ENCODE measurements around the gene SPATA12. TPM values are rescaled to one million over a fixed set of nuclear protein-coding genes. Genes with fewer than 3 reads are reported as not detected.

SPATA12 gene
- total and polyA plus RNA-seq, 12 donors = not detected

DNA sequence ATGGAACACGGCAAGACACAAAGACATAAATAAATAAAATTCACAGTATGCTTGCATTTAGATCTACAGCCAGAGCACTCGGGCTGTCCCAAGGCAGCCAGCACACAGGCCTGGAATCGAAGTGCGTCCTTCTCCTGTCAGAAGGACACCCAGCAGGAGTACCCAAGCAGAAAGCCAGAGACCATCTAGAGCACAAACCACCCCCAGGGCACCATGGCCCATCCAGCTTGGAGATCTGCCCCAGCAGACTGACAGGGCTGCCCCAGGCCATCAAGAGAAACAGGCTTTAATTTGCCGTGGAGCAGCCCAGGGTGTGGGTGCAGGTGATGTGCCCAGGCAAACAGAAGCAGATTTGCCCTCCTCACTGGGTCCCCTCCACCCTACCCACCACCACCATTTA lies 7.8 kb upstream of the SPATA12 start:
- H3K27me3 ChIP-seq = no peaks in the 10 kb centered on the region
- H3K4me3 ChIP-seq = no peak overlapping the region
- TF ChIP-seq, protein P1, sequence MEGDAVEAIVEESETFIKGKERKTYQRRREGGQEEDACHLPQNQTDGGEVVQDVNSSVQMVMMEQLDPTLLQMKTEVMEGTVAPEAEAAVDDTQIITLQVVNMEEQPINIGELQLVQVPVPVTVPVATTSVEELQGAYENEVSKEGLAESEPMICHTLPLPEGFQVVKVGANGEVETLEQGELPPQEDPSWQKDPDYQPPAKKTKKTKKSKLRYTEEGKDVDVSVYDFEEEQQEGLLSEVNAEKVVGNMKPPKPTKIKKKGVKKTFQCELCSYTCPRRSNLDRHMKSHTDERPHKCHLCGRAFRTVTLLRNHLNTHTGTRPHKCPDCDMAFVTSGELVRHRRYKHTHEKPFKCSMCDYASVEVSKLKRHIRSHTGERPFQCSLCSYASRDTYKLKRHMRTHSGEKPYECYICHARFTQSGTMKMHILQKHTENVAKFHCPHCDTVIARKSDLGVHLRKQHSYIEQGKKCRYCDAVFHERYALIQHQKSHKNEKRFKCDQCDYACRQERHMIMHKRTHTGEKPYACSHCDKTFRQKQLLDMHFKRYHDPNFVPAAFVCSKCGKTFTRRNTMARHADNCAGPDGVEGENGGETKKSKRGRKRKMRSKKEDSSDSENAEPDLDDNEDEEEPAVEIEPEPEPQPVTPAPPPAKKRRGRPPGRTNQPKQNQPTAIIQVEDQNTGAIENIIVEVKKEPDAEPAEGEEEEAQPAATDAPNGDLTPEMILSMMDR (IDR thresholded peaks at IDR 0.05) = no peak
- no peaks in the 10 kb centered on the region for H3K9me3 ChIP-seq
- no peak overlapping the region for H3K27ac ChIP-seq
- no peaks in the 10 kb centered on the region for H3K36me3 ChIP-seq
- intact Hi-C loops (cut with DNase I) = no loop called here
- peaks cover 0 to 12% (median 6%) of the 10 kb centered on the region in 9 donors for H3K4me1 ChIP-seq
- no peak for DNase-seq
- ATAC-seq = no peak
- 90% methylated on average over 5 of the region's 5 CpGs for WGBS, 2 donors

DNA sequence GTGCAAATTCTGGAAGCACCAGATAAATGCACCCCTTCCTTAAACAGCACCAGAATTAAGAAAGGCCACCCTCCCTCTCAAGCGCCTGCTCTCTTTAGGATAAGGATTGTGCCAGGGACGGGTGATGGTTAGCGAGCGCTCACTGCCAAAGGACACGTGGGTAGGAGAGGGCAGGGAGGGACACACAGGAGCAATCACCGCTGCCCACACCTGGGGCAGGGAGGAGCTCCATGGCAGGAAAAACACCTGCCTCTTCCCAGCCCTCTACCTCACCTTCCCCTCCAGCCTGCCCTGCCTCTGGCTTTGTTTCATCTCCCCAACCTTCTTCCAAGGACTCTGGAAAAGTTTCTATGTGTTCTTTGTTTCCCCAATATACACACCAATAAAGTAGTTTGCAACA lies 7.3 kb upstream of the SPATA12 start:
- peaks cover 0 to 8% (median 3%) of the 10 kb centered on the region in 9 donors for H3K4me1 ChIP-seq
- H3K27me3 ChIP-seq = no peaks in the 10 kb centered on the region
- no peaks in the 10 kb centered on the region for H3K36me3 ChIP-seq
- ATAC-seq = peak in 1 of 8 donors; percentile 45
- WGBS, 2 donors = 77 to 83% methylated on average over 6 of the region's 6 CpGs
- H3K4me3 ChIP-seq = no peak overlapping the region
- H3K9me3 ChIP-seq = no peaks in the 10 kb centered on the region
- H3K27ac ChIP-seq = no peak overlapping the region
- intact Hi-C loops (cut with DNase I) = no loop called here
- no peak for DNase-seq
- TF ChIP-seq, protein P1 (IDR thresholded peaks at IDR 0.05) = no peak

DNA sequence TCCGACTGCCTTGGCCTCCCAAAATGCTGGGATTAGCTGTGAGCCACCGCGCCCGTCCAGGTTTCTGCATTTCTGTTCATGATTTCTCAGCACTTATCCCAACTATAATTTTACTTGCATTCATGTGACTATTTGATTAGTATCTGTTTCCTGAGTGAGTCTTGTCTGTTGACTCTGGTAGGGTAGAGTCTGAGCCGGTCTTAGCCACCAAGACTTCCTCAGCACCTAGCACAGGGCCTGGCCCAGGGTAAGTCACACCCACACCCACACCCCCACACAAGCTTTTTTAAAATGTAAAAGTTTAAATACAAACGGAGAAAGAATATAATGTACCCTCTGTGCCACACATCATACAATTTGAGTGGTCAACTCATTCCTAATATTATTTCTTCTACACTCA lies 3.1 kb upstream of the SPATA12 start:
- Histone ChIP-seq H3K4me1 (peaks cover 3 to 28% (median 6%) of the 10 kb centered on the region in 9 donors), H3K27me3 (no peaks in the 10 kb centered on the region), H3K4me3 (no peak overlapping the region), H3K27ac (no peak overlapping the region), H3K36me3 (no peaks in the 10 kb centered on the region), H3K9me3 (no peaks in the 10 kb centered on the region)
- intact Hi-C loops (cut with DNase I) = no loop called here
- no peak for DNase-seq
- no peak for ATAC-seq
- TF ChIP-seq, protein P1 (IDR thresholded peaks at IDR 0.05) = no peak
- WGBS, 2 donors = 78% methylated on average over 6 of the region's 6 CpGs

DNA sequence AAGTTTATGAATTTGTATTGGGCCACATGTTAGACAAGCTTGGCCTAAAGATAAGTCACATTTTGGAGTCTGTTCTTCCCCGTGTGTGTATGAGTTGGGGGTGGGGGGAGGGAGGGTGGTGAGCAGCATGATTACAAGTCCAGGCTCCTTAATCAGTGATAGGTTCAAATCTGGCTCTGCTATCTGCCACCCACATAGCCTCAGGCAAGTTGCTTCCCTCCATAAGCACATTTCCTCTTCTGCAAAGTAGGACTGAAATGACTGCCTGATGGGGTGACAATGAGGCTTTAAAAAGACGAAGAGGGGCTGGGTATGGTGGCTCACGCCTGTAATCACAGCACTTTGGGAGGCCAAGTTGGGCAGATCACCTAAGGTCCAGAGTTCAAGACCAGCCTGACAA lies 1.1 kb upstream of the SPATA12 start:
- Histone ChIP-seq H3K36me3 (no peaks in the 10 kb centered on the region), H3K9me3 (no peaks in the 10 kb centered on the region), H3K27ac (no peak overlapping the region), H3K4me3 (no peak overlapping the region), H3K27me3 (no peaks in the 10 kb centered on the region), H3K4me1 (peaks cover 3 to 49% (median 12%) of the 10 kb centered on the region in 9 donors)
- ATAC-seq (no peak), DNase-seq (no peak)
- WGBS, 2 donors = 72 to 77% methylated on average over 3 of the region's 3 CpGs
- intact Hi-C loops (cut with DNase I) = no loop called here
- TF ChIP-seq, protein P1 (IDR thresholded peaks at IDR 0.05) = no peak

Measured in heart right ventricle (tissue), 16 donors.